Measurements from ENCODE around the gene SMAD6. TPM values are rescaled to one million over a fixed set of nuclear protein-coding genes. Genes with fewer than 3 reads are reported as not detected.

Gene SMAD6
- total and polyA plus RNA-seq, 2 donors (not counting 1 experiment from before 2014, with no cell fraction given) = 0.03 to 0.37 TPM

GRCh38 chr15:66783725-66784124 lies 81.7 kb downstream of the SMAD6 start:
- H4K20me1 ChIP-seq (ENCODE audit: control insufficient read depth, insufficient read depth, low read length, poor library complexity, severe bottlenecking) = no peaks in the 10 kb centered on the region
- no peaks in the 10 kb centered on the region for H3K79me2 ChIP-seq (ENCODE audit: control insufficient read depth, insufficient read depth, low read length)
- no peak overlapping the region for H2AFZ ChIP-seq (ENCODE audit: insufficient read depth, low read depth, low read length, poor library complexity, severe bottlenecking)
- H3K27me3 ChIP-seq (replicated peaks in 1 of 4; ENCODE audit: control extremely low read depth in 1 of 4, control insufficient read depth in 3 of 4, insufficient read depth in 4 of 4, low read length in 3 of 4) = no peaks in the 10 kb centered on the region
- 85% methylated on average over 7 of the region's 7 CpGs for WGBS (ENCODE audit: insufficient coverage)
- no peaks in the 10 kb centered on the region for H3K4me1 Mint-ChIP-seq
- H3K36me3 ChIP-seq (replicated peaks in 1 of 2; ENCODE audit: control extremely low read depth in 1 of 2, control insufficient read depth in 1 of 2, extremely low read depth in 1 of 2, insufficient read depth in 2 of 2, low read length in 1 of 2) = no peaks in the 10 kb centered on the region
- intact Hi-C loops (cut with micrococcal nuclease) = no loop called here
- no peak overlapping the region for H3K27ac Mint-ChIP-seq
- TF ChIP-seq CTCF (IDR thresholded peaks at IDR 0.05) = no peak
- no peak overlapping the region for H3K27ac ChIP-seq (ENCODE audit: low read length in 2 of 2)
- H3K9me3 Mint-ChIP-seq (ENCODE audit: insufficient read depth) = no peaks in the 10 kb centered on the region
- H3K27me3 Mint-ChIP-seq = peaks cover 5% of the 10 kb centered on the region
- H3K4me3 Mint-ChIP-seq = no peak overlapping the region
- no peak for ATAC-seq (ENCODE audit: low read depth)
- H3K4me3 ChIP-seq (ENCODE audit: control extremely low read depth in 1 of 5, extremely low read depth in 1 of 5, insufficient read depth in 1 of 5, low read depth in 2 of 5, low read length in 4 of 5) = no peak overlapping the region
- no peaks in the 10 kb centered on the region for H3K9me3 ChIP-seq (ENCODE audit: control extremely low read depth in 1 of 3, control insufficient read depth in 2 of 3, insufficient read depth in 1 of 3, low read length in 2 of 3)
- ChIA-PET CTCF (no interaction called here), POLR2A (no interaction called here)
- no peak overlapping the region for H3K4me2 ChIP-seq (replicated peaks; ENCODE audit: low read depth, low read length, poor library complexity, severe bottlenecking)
- DNase-seq = no peak
- H3K4me1 ChIP-seq (ENCODE audit: control insufficient read depth in 2 of 2, insufficient read depth in 2 of 2, low read length in 2 of 2) = no peaks in the 10 kb centered on the region
- H3K9ac ChIP-seq (ENCODE audit: low read length) = no peak overlapping the region

GRCh38 chr15:66784174-66784573 lies 82.1 kb downstream of the SMAD6 start:
- Histone ChIP-seq H3K4me1 (ENCODE audit: control insufficient read depth in 2 of 2, insufficient read depth in 2 of 2, low read length in 2 of 2) (no peaks in the 10 kb centered on the region), H3K9ac (ENCODE audit: low read length) (no peak overlapping the region), H3K79me2 (ENCODE audit: control insufficient read depth, insufficient read depth, low read length) (no peaks in the 10 kb centered on the region), H4K20me1 (ENCODE audit: control insufficient read depth, insufficient read depth, low read length, poor library complexity, severe bottlenecking) (no peaks in the 10 kb centered on the region), H2AFZ (ENCODE audit: insufficient read depth, low read depth, low read length, poor library complexity, severe bottlenecking) (no peak overlapping the region), H3K36me3 (replicated peaks in 1 of 2; ENCODE audit: control extremely low read depth in 1 of 2, control insufficient read depth in 1 of 2, extremely low read depth in 1 of 2, insufficient read depth in 2 of 2, low read length in 1 of 2) (no peaks in the 10 kb centered on the region), H3K27me3 (replicated peaks in 1 of 4; ENCODE audit: control extremely low read depth in 1 of 4, control insufficient read depth in 3 of 4, insufficient read depth in 4 of 4, low read length in 3 of 4) (no peaks in the 10 kb centered on the region), H3K27ac (ENCODE audit: low read length in 2 of 2) (no peak overlapping the region), H3K4me3 (ENCODE audit: control extremely low read depth in 1 of 5, extremely low read depth in 1 of 5, insufficient read depth in 1 of 5, low read depth in 2 of 5, low read length in 4 of 5) (no peak overlapping the region), H3K4me2 (replicated peaks; ENCODE audit: low read depth, low read length, poor library complexity, severe bottlenecking) (no peak overlapping the region), H3K9me3 (ENCODE audit: control extremely low read depth in 1 of 3, control insufficient read depth in 2 of 3, insufficient read depth in 1 of 3, low read length in 2 of 3) (no peaks in the 10 kb centered on the region)
- intact Hi-C loops (cut with micrococcal nuclease) = no loop called here
- peaks cover 5% of the 10 kb centered on the region for H3K27me3 Mint-ChIP-seq
- H3K4me3 Mint-ChIP-seq = no peak overlapping the region
- POLR2A ChIA-PET = no interaction called here
- TF ChIP-seq CTCF (IDR thresholded peaks at IDR 0.05) (no peak), EZH2 (IDR thresholded peaks at IDR 0.05; ENCODE audit: borderline replicate concordance, insufficient read depth, low read depth, low read length, poor library complexity, severe bottlenecking) (no peak)
- CTCF ChIA-PET = no interaction called here
- H3K4me1 Mint-ChIP-seq = no peaks in the 10 kb centered on the region
- ATAC-seq (ENCODE audit: low read depth) = no peak
- DNase-seq = no peak
- 92% methylated on average over 4 of the region's 4 CpGs for WGBS (ENCODE audit: insufficient coverage)
- H3K9me3 Mint-ChIP-seq (ENCODE audit: insufficient read depth) = no peaks in the 10 kb centered on the region
- H3K27ac Mint-ChIP-seq = no peak overlapping the region
